MM.1S (cell line): ENCODE data around the gene NOL4L.

Source experiments
- CTCF ChIP-seq: fragments of 300-600 bp; sonication (generic); IDR thresholded peaks from 2 replicates; pipeline ENCODE4 v1.5.1; 2016; ENCODE audit warnings: antibody characterized with exemption, low read length, mixed read lengths
- EZH2phosphoT487 ChIP-seq: fragments of 300-600 bp; sonication (generic); IDR thresholded peaks from 2 replicates; pipeline ENCODE4 v1.6.1; 2018; ENCODE audit warnings: antibody characterized with exemption, low read length

GRCh38 chr20:32451682-32452461, 133.3 kb downstream of the NOL4L start:
- TF ChIP-seq CTCF, result no peak
- TF ChIP-seq EZH2phosphoT487, result no peak
